Gastrocnemius medialis (tissue), 4 donors: ENCODE data around the gene GPD1. TPM values are rescaled to one million over a fixed set of nuclear protein-coding genes. Genes with fewer than 3 reads are reported as not detected.

Source experiments
- ATAC-seq, 2 donors: fragments of 150-250 bp; one replicate each; pipeline ENCODE4 v1.9.1; 2016
- DNase-seq, 2 donors: peaks; one replicate each; pipeline ENCODE4 v3.0.0-alpha.2; 2019
- H3K27ac ChIP-seq, 4 donors: fragments of 200-600 bp; sonication (generic); 1 replicate in 1 of 4; 2 replicates in 3 of 4; pipeline ENCODE4 v1.5.1; 2016 to 2018; ENCODE audit warnings: mild to moderate bottlenecking in 2 of 4, moderate library complexity in 1 of 4
- H3K27me3 ChIP-seq, 3 donors: fragments of 200-600 bp; sonication (generic) in 2 of 3; 1 replicate in 1 of 3; 2 replicates in 2 of 3; pipeline versions ENCODE4 v1.5.1 to v1.6.0; 2016 to 2019; ENCODE audit warnings: mild to moderate bottlenecking in 1 of 3, moderate library complexity in 1 of 3
- H3K36me3 ChIP-seq, 2 donors: fragments of 200-600 bp; sonication (generic) in 1 of 2; one replicate each; pipeline ENCODE4 v1.5.1; 2017 to 2018
- H3K4me1 ChIP-seq, 2 donors: fragments of 200-600 bp; sonication (generic) in 1 of 2; one replicate each; pipeline ENCODE4 v1.5.1; 2016 to 2017; ENCODE audit warnings: mild to moderate bottlenecking in 2 of 2
- H3K4me3 ChIP-seq, 4 donors: fragments of 200-600 bp; sonication (generic) in 3 of 4; 1 replicate in 1 of 4; 2 replicates in 3 of 4; pipeline ENCODE4 v1.5.1; 2016 to 2019; ENCODE audit warnings: mild to moderate bottlenecking in 2 of 4
- H3K9me3 ChIP-seq, 3 donors: fragments of 200-600 bp; sonication (generic) in 2 of 3; 1 replicate in 1 of 3; 2 replicates in 2 of 3; pipeline ENCODE4 v1.5.1; 2016 to 2019
- POLR2A ChIP-seq, 2 donors: fragments of 450-650 bp; IDR thresholded peaks; one replicate each; pipeline ENCODE4 v1.6.1; 2017; ENCODE audit warnings: antibody characterized with exemption in 2 of 2, mild to moderate bottlenecking in 2 of 2, moderate library complexity in 2 of 2
- in situ Hi-C, 4 donors: fragments of 200-750 bp; cut with MboI; loops; one replicate each; pipeline versions ENCODE4 v1.15.0 to v1.8.0; 2017; ENCODE audit warnings: low sequenced_read_pairs in 4 of 4
- intact Hi-C: fragments of 100-400 bp; cut with DNase I; formaldehyde crosslinking; loops from one replicate; pipeline ENCODE4 v1.15.1; 2023; ENCODE audit warnings: low total_unique reads
- total RNA-seq, 4 donors: library from RNA; depleted of rRNA; stranded (reverse); fragments of >200 nt; gene quantifications; one replicate each; pipeline versions ENCODE4 v1.1.0 to v1.2.3, GENCODE V29; 2016
- TF ChIP-seq, protein P1 (sequence below), 5 experiments: fragments of 450-650 bp in 3 of 5; fragments of 200-600 bp in 2 of 5; sonication (generic) in 2 of 5; IDR thresholded peaks in 4 of 5; conservative IDR thresholded peaks in 1 of 5; 1 replicate in 4 of 5; 2 replicates in 1 of 5; pipeline ENCODE4 v1.5.1; 2016 to 2019; ENCODE audit warnings: antibody characterized with exemption in 5 of 5, mild to moderate bottlenecking in 3 of 5, moderate library complexity in 3 of 5

The GPD1 gene
- total RNA-seq, 4 donors from 2014 or later: 68.2 to 763 (median 288) TPM

- intact Hi-C loops: no loop called here
- in situ Hi-C loops: no loop called here
- Histone ChIP-seq H3K4me1 (peaks cover 12 to 26% of the 10 kb centered on the region in 2 donors), H3K36me3 (peaks cover 0 to 30% of the 10 kb centered on the region in 2 donors), H3K4me3 (no peak overlapping the region), H3K27me3 (no peaks in the 10 kb centered on the region), H3K9me3 (no peaks in the 10 kb centered on the region), H3K27ac (peak overlapping the region in 1 of 4 donors; percentile 7)
- ATAC-seq (no peak), DNase-seq (no peak)
- TF ChIP-seq, protein P1, sequence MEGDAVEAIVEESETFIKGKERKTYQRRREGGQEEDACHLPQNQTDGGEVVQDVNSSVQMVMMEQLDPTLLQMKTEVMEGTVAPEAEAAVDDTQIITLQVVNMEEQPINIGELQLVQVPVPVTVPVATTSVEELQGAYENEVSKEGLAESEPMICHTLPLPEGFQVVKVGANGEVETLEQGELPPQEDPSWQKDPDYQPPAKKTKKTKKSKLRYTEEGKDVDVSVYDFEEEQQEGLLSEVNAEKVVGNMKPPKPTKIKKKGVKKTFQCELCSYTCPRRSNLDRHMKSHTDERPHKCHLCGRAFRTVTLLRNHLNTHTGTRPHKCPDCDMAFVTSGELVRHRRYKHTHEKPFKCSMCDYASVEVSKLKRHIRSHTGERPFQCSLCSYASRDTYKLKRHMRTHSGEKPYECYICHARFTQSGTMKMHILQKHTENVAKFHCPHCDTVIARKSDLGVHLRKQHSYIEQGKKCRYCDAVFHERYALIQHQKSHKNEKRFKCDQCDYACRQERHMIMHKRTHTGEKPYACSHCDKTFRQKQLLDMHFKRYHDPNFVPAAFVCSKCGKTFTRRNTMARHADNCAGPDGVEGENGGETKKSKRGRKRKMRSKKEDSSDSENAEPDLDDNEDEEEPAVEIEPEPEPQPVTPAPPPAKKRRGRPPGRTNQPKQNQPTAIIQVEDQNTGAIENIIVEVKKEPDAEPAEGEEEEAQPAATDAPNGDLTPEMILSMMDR (IDR thresholded peaks at IDR 0.05 in 4 of 5, conservative IDR thresholded peaks at IDR 0.05 in 1 of 5): no peak
- TF ChIP-seq POLR2A (IDR thresholded peaks at IDR 0.05): no peak
Measured at GRCh38 chr12:50120521-50120920, 16.7 kb downstream of the GPD1 start.

GRCh38 chr12:50120953-50121352 is 17.1 kb downstream of the GPD1 start:
- no peaks in the 10 kb centered on the region for H3K9me3 ChIP-seq
- no peak for TF ChIP-seq POLR2A (IDR thresholded peaks at IDR 0.05)
- TF ChIP-seq, protein P1 (IDR thresholded peaks at IDR 0.05 in 4 of 5, conservative IDR thresholded peaks at IDR 0.05 in 1 of 5): no peak
- ATAC-seq: no peak
- no peak for DNase-seq
- peak overlapping the region in 1 of 4 donors; percentile 7 for H3K27ac ChIP-seq
- in situ Hi-C loops (no loop called here), intact Hi-C loops (no loop called here)
- no peak overlapping the region for H3K4me3 ChIP-seq
- H3K36me3 ChIP-seq: peaks cover 0 to 30% of the 10 kb centered on the region in 2 donors
- H3K27me3 ChIP-seq: no peaks in the 10 kb centered on the region
- H3K4me1 ChIP-seq: peaks cover 12 to 21% of the 10 kb centered on the region in 2 donors

DNA sequence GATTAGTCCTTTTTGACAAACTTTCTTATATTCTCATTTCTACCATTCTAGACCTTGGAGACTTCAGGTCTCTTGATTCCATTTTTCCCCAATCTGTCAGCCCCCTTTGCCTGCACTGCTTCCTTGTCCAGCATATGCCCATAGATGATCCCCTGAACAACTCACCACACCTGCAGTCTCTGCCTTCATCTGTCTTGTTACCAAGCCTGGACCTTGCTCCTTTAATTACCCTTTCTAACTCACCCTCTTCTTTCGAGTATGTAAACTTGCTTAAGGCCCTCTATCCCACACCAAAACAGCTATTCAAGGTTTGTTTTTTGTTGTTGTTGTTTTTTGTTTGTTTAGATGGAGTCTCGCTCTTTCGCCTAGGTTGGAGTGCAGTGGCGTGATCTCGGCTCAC is 17.8 kb downstream of the GPD1 start:
- Histone ChIP-seq H3K9me3 (no peaks in the 10 kb centered on the region), H3K27ac (no peak overlapping the region), H3K4me3 (no peak overlapping the region), H3K27me3 (no peaks in the 10 kb centered on the region), H3K4me1 (peaks cover 7 to 14% of the 10 kb centered on the region in 2 donors), H3K36me3 (peaks cover 0 to 30% of the 10 kb centered on the region in 2 donors)
- TF ChIP-seq, protein P1 (IDR thresholded peaks at IDR 0.05 in 4 of 5, conservative IDR thresholded peaks at IDR 0.05 in 1 of 5): no peak
- no peak for TF ChIP-seq POLR2A (IDR thresholded peaks at IDR 0.05)
- DNase-seq: no peak
- ATAC-seq: no peak
- intact Hi-C loops: no loop called here
- in situ Hi-C loops: no loop called here

DNA sequence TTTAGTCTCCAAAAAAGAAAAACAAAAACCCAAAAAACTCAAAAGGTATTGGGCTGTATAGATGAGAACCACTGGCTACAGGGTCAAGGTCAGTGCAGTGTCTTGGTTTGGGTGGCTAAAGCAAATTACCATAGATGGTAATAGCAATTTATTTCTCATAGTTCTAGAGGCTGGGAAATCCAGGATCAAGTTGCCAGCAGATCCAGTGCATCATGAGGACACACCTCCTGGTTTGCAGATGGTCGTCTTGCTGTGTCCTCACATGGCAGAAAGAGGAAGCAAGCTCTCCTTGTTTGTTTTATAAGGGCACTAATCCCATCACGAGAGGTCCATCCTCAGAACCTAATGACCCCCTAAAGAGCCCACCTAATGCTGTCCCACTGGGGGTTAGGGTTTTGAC is 19.4 kb downstream of the GPD1 start:
- intact Hi-C loops (no loop called here), in situ Hi-C loops (no loop called here)
- Histone ChIP-seq H3K9me3 (no peaks in the 10 kb centered on the region), H3K4me1 (peaks cover 0 to 2% of the 10 kb centered on the region in 2 donors), H3K36me3 (peaks cover 0 to 41% of the 10 kb centered on the region in 2 donors), H3K27me3 (no peaks in the 10 kb centered on the region), H3K27ac (no peak overlapping the region), H3K4me3 (no peak overlapping the region)
- DNase-seq (no peak), ATAC-seq (no peak)
- no peak for TF ChIP-seq POLR2A (IDR thresholded peaks at IDR 0.05)
- TF ChIP-seq, protein P1 (IDR thresholded peaks at IDR 0.05 in 4 of 5, conservative IDR thresholded peaks at IDR 0.05 in 1 of 5): no peak

GRCh38 chr12:50127546-50127945 is 23.7 kb downstream of the GPD1 start:
- DNase-seq (no peak), ATAC-seq (no peak)
- no peaks in the 10 kb centered on the region for H3K4me1 ChIP-seq
- in situ Hi-C loops: no loop called here
- H3K4me3 ChIP-seq: no peak overlapping the region
- H3K9me3 ChIP-seq: no peaks in the 10 kb centered on the region
- no peak overlapping the region for H3K27ac ChIP-seq
- no peak for TF ChIP-seq POLR2A (IDR thresholded peaks at IDR 0.05)
- H3K36me3 ChIP-seq: peaks cover 3 to 59% of the 10 kb centered on the region in 2 donors
- intact Hi-C loops: loop anchor here (5.0 kb wide), 1 partner anchor 40 kb away; the partner anchor contains the start of gene CERS5
- H3K27me3 ChIP-seq: no peaks in the 10 kb centered on the region
